SKM-1 (cell line): ENCODE results near the gene COL25A1.
A peak's percentile ranks its signal among the peaks of the same experiment; 100 is the strongest.

Source experiments
- DNase-seq: peaks from one replicate; lab custom pipeline; 2025; ENCODE audit not compliant: unreplicated experiment; lab: John Stamatoyannopoulos, UW

COL25A1 gene

DNA sequence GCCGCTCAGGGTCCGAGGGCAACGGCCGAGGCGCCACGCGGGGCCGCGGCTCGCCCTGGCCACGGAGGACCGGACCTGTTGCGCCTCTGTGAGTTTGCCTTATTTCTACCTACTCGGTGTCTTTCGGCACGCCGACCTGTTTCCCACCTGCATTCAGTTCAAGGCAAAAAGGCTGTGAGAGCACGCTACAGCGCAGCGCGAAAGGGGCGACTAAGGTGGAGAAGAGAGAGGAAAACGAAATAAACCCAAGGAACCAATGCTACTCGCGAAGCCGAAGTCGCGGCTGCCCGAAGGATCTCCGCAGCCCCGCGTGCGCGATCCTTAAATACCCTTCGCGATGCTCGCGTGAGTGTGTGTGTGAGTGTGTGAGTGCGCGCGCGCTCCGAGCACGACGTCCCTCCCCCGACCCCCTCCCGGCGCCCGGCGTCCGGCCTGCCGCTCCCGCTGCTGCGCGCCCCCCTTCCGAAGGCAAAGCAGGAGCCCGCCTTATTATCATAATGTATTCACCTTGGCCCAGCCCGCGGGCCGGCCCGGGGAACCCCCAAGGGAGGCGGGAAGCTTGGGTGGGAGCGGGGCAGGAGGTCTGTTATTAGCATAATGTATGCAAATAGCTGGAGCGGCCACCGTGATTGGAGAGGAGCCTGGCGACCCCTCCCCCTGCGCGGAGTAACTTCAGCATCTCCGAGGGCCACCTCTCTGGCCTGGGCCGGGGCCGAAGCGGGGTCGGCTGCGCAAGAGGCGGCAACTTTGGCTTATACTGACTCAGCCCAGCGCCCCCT, at the start of gene COL25A1:
Gene COL25A1, minus strand, starts transcription at position 298 of the 779 bp plus-strand sequence.
- DNase-seq: no peak

- no peak for DNase-seq
Measured at GRCh38 chr4:109350121-109350520, 47.7 kb upstream of the COL25A1 start.

DNA sequence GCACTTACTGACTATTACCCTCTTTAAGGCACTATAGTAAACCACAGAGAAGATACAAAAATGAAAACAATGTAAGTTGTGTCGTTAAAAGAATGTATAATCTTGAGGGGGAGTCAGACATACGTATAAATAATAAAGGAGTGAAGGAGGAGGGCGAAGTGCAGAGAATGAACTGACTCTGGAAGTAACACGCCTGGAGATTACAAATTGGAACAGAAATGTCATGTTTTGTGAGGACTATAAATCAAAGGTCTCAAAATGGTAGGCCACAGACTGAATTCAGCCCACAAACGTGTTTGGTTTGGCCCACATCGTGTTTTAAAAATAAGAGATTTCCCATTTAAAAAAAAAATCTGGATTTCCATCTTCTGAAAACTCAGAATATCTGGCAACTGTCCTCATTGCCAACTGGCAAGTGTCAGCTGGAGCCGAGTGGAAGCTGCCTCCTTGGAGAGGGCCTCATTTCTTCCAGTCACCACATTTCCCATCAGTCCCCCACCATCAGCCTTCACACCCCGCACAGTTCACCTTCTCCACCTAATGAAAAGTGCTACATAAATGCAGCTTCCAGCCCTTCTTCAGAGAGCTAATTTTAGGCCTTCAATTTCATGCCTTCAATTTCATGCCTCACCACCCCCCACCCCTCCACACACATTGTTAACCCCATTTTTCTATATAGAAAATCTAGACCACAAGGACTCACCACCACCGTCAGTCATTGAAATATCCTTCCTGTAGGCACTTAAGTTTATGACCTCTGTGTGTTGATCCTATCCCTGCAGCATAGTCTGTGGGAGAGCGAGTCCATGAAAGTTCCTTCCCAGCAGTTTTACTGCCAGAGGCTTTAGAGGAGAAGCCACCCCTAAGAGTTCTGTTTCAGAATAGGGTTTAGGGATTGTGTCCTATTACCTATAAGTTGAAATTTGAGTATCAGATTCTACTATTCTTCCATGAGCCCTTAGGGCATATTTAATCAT, 32.0 kb upstream of the COL25A1 start:
- DNase-seq: no peak

DNA sequence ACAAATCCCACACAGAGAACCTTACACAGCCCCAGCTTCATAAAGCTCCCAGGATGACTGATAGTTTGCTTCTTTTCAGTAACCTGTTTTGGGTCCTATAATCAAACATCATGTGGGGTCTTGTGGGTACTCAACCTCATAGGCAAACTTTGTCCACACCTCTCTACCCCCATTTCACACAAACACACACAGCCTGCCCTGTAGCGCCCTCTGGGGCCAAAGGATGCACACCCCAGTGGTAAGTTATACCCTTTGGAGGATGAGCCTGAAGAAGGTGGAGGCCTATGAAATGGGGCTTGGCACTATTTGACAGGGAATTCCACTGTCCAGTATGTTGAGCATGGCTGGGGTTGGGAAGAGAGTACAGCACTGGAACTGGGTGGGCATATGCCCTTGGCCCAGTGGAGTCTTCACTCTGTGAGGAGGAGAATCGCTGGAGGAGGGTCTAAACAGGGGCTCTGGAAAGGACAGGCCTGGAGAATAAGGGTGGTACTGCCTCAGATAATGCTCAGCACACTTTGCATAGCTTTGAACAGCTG, 30.5 kb upstream of the COL25A1 start:
- no peak for DNase-seq

DNA sequence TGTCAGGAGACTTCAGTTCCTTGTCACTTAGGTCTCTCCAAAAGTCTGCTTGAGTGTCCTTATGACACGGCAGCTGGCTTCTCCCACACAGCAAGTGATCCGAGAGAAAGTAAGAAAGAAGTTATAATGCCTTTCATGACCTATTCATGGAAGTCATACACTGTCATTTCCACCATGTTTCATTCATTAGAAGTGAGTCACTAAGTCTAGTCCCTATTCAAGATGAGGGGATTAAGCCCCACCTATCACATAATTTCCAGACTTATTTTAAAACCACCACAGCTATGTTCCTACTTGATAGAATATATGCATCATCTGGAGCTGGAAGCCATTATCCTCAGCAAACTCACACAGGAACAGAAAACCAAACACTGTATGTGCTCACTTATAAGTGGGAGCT, 25.2 kb upstream of the COL25A1 start:
- no peak for DNase-seq

GRCh38 chr4:109325698-109326097, 23.2 kb upstream of the COL25A1 start:
- DNase-seq: no peak

GRCh38 chr4:109323348-109323747, 20.9 kb upstream of the COL25A1 start:
- DNase-seq: no peak

DNA sequence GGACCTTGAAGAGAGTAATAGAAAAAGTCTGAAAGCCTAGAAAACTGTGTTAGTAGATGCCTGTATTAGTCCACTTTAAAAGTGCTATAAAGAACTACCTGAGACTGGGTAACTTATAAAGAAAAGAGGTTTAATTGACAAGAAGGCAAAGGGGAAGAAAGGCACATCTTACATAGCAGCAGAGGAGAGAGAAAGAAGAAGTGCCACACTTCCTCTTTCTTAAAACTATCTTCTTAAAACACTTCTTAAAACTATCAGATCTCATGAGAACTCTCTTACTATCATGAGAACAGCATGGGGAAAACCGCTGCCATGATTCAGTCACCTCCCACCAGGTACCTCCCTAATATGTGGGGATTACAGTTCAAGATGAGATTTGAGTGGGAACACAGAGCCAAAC, 18.8 kb upstream of the COL25A1 start:
- DNase-seq: peak; percentile 60

GRCh38 chr4:109319684-109320083, 17.2 kb upstream of the COL25A1 start:
- no peak for DNase-seq

- no peak for DNase-seq
Measured at GRCh38 chr4:109319156-109319555, 16.7 kb upstream of the COL25A1 start.

- DNase-seq: no peak
Measured at GRCh38 chr4:109315818-109316217, 13.4 kb upstream of the COL25A1 start.

DNA sequence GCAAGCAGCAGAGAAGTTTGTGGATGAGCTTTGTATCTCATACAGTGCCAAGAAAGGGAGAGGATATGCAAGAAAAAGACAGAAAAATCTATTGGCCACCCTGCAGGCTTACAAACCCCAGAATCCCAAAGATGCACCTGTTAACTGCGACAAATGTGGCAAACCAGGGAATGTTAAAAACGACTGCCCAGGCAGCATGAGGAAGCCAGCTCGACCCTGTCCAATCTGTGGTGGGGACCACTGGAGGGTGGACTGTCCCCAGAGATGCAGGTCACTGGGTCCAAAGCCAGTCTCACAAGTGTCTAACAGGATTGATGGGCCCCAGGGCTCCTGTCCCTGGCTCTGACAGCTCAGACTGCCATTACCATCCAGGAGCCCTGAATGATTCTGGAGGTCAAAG, 12.9 kb upstream of the COL25A1 start:
- no peak for DNase-seq

- DNase-seq: no peak
Measured at GRCh38 chr4:109313168-109314133, 11.0 kb upstream of the COL25A1 start.

- no peak for DNase-seq
Measured at GRCh38 chr4:109303140-109303496, 660 bp upstream of the COL25A1 start.

GRCh38 chr4:109301651-109302360, 652 bp downstream of the COL25A1 start:
- DNase-seq: no peak

DNA sequence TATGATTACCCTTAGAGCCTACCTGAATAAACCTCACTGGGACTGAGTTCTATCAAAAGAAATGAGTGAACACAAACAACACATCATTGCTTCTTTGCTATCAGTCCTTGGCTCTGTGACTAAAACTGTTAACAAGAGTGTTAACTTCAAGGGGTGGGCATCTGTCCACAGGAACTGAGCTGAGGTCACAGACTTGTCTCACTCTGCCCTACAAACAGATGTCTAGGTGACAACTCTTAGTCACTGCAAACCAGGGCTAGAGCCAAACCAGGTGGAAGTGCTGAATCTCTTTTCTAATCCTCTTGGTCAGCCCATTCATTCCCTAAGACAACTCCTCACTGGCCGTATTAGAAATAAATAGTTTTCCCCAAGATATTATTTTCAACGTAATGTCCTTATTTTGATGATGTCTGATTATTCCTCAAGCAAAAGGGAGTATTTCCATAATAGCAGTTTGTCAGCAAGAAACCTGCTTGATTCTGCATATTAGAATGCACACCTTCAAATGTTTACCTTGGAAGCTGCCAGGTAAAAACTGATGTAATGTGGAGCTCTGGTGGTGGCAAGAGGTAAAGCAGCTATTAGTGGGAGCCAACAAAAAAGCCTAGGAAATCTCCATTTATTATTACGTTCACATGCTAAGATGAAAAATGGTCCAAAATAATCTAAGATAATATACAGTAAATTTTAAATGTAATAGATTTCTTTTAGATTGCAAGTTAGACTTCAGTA, 4.0 kb downstream of the COL25A1 start:
- DNase-seq: no peak

- no peak for DNase-seq
Measured at GRCh38 chr4:109296527-109296926, 5.9 kb downstream of the COL25A1 start.

- DNase-seq: no peak
Measured at GRCh38 chr4:109295081-109295480, 7.4 kb downstream of the COL25A1 start.

DNA sequence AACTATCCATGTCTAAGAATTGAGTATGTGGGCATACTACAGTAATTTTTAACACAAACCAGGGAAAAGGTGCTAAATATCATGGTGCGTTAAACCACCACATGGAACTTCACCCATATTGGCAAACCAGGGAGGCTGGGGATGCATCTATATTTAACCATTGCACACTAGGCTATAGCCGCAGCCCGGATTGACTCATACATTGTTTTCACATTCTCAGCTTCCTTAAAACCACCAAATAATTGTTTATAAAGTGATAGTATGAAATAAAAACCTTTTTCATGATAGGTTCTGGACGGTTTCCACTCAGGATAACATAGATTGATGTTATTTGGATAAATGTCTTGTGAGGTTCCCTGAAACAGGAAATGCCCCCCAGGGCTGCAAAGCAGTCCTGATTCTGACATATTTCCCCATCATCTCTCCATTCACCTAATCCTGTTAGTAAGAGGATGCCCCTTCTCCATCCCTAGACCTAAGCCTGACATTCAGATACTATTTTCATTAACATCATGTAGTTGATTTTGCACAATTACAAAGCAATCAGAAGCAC, 7.9 kb downstream of the COL25A1 start:
- no peak for DNase-seq
